DND-41 (cell line): ENCODE measurements around the gene YEATS4.

ENCODE experiments used
- ATAC-seq: fragments of 200-7000 bp; cut with Tn5 transposase; 3 replicates; pipeline ENCODE4 v1.9.1; 2021; ENCODE audit warnings: low read depth; ENCODE audit not compliant: insufficient read depth
- DNase-seq: peaks from one replicate; pipeline ENCODE4 v3.0.0-alpha.2; 2020
- H2AFZ ChIP-seq: 2 replicates; pipeline ENCODE4 v1.6.0; 2012; ENCODE audit warnings: low read depth, low read length
- H3K27ac ChIP-seq: 2 replicates; pipeline ENCODE4 v1.5.1; 2012; ENCODE audit warnings: low read length, inconsistent platforms
- H3K27me3 ChIP-seq: fragments of 200-600 bp; sonication (generic); 2 replicates; pipeline ENCODE4 v1.6.0; 2012; ENCODE audit warnings: low read length, mild to moderate bottlenecking, inconsistent platforms; ENCODE audit not compliant: insufficient read depth, poor library complexity
- H3K36me3 ChIP-seq: 2 replicates; pipeline ENCODE4 v1.5.1; 2012; ENCODE audit warnings: low read length, inconsistent platforms; ENCODE audit not compliant: insufficient read depth
- H3K4me1 ChIP-seq: 2 replicates; pipeline ENCODE4 v1.5.1; 2012; ENCODE audit warnings: mild to moderate bottlenecking, low read length; ENCODE audit not compliant: insufficient read depth
- H3K4me2 ChIP-seq: 2 replicates; pipeline ENCODE4 v1.6.0; 2012; ENCODE audit warnings: mild to moderate bottlenecking, moderate library complexity, low read length, inconsistent platforms; ENCODE audit not compliant: insufficient read depth
- H3K4me3 ChIP-seq, 2 experiments: fragments of 200-600 bp in 1 of 2; shearing (Covaris generic) in 1 of 2; 2 replicates each; pipeline ENCODE4 v1.5.1; 2012 to 2016; ENCODE audit warnings: inconsistent platforms in 2 of 2, low read length in 2 of 2, mild to moderate bottlenecking in 2 of 2, low read depth in 1 of 2, moderate library complexity in 1 of 2
- H3K79me2 ChIP-seq: 2 replicates; pipeline ENCODE4 v1.6.0; 2012; ENCODE audit warnings: low read length, inconsistent platforms; ENCODE audit not compliant: insufficient read depth
- H3K9ac ChIP-seq: 2 replicates; pipeline ENCODE4 v1.6.0; 2012; ENCODE audit warnings: low read depth, mild to moderate bottlenecking, inconsistent platforms, low read length, moderate library complexity
- H3K9me3 ChIP-seq: 2 replicates; pipeline ENCODE4 v1.5.1; 2012; ENCODE audit warnings: low read length, moderate library complexity, mild to moderate bottlenecking, inconsistent platforms; ENCODE audit not compliant: insufficient read depth, severe bottlenecking
- H4K20me1 ChIP-seq: 2 replicates; pipeline ENCODE4 v1.6.0; 2012; ENCODE audit warnings: low read length; ENCODE audit not compliant: insufficient read depth
- EZH2 ChIP-seq: IDR thresholded peaks from 3 replicates; pipeline ENCODE4 v1.6.1; 2012; ENCODE audit warnings: borderline replicate concordance, low read depth, mild to moderate bottlenecking, moderate library complexity, low read length, inconsistent platforms; ENCODE audit not compliant: severe bottlenecking
- TF ChIP-seq, protein P1 (sequence below): IDR thresholded peaks from 2 replicates; pipeline ENCODE4 v1.5.1; 2012; ENCODE audit warnings: borderline replicate concordance, low read length, moderate library complexity, mild to moderate bottlenecking; ENCODE audit not compliant: poor library complexity, severe bottlenecking; ENCODE audit errors: extremely low read depth

The YEATS4 gene

DNA sequence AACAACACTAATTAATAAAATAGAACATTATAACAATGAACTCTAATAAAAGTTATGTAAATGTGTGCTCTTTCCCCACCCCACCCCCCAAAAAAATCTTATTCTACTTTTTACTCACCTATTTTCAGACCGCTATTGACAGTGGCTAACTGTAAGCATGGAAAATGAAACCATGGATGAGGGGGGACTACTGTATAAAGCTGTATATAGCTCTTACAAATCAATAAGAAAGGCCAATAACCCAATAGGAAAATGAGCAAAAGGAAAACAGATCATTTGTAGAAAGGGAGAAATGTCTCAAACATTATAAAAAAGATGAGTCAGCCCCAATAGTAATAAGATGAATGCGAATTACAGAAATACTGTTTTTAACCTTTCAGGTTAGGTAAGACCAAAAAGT is 27.4 kb downstream of the YEATS4 start:
- ATAC-seq (no peak), DNase-seq (no peak)
- Histone ChIP-seq H3K4me2 (no peak overlapping the region), H3K27me3 (no peaks in the 10 kb centered on the region), H3K4me3 (no peak overlapping the region), H3K9ac (no peak overlapping the region), H3K36me3 (peaks cover 91% of the 10 kb centered on the region), H2AFZ (no peak overlapping the region), H4K20me1 (peaks cover 21% of the 10 kb centered on the region; the same call in 1 of the 2 replicates), H3K4me1 (no peaks in the 10 kb centered on the region), H3K79me2 (peaks cover 52% of the 10 kb centered on the region), H3K9me3 (no peaks in the 10 kb centered on the region), H3K27ac (no peak overlapping the region)
- TF ChIP-seq, protein P1, sequence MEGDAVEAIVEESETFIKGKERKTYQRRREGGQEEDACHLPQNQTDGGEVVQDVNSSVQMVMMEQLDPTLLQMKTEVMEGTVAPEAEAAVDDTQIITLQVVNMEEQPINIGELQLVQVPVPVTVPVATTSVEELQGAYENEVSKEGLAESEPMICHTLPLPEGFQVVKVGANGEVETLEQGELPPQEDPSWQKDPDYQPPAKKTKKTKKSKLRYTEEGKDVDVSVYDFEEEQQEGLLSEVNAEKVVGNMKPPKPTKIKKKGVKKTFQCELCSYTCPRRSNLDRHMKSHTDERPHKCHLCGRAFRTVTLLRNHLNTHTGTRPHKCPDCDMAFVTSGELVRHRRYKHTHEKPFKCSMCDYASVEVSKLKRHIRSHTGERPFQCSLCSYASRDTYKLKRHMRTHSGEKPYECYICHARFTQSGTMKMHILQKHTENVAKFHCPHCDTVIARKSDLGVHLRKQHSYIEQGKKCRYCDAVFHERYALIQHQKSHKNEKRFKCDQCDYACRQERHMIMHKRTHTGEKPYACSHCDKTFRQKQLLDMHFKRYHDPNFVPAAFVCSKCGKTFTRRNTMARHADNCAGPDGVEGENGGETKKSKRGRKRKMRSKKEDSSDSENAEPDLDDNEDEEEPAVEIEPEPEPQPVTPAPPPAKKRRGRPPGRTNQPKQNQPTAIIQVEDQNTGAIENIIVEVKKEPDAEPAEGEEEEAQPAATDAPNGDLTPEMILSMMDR, result no peak
- TF ChIP-seq EZH2, result no peak

DNA sequence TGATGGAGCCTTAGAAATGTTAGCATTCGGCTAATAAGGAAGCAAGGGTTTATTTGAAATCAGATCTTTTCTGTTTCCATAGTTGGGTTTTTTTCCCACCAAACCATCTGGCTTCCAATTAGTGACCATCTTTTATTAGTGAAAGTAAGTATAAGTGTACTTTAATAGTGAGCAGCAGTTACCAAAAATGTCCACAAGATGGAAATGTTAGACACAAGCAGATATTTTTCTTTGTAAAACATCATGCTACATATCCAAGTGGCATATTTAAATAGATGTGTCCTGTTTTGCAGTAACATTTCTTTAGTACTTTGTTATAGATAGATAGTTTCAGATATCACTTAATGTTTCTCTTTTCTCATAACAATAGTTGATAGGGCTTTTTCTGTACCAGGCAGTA is 28.8 kb downstream of the YEATS4 start:
- DNase-seq, result no peak
- Histone ChIP-seq H3K4me3 (no peak overlapping the region), H3K36me3 (peaks cover 89% of the 10 kb centered on the region)

DNA sequence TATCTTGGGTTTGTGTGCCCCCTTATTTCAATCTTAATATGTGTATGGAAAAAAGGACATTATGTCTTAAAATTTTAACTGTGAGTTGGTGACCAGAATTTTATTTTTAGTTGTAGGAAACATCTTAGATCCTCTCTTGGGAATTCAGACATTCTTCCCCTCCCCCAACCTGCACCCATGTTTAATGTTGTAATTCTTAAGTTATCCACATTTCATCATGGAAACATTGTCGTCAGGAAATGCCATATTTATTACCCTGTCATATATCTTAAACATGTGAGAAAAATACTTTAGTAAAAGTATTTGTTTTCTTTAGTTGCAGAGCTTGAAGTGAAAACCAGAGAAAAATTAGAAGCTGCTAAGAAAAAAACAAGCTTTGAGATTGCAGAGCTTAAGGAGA is 30.3 kb downstream of the YEATS4 start:
- DNase-seq (no peak), ATAC-seq (no peak)
- TF ChIP-seq EZH2, result no peak
- TF ChIP-seq, protein P1, result no peak

More for the DNA sequence above, 28.8 kb downstream of the YEATS4 start:
- H3K79me2 ChIP-seq, result peaks cover 40% of the 10 kb centered on the region
- peak; percentile 50; the same call in 1 of the 3 replicates for ATAC-seq
- no peaks in the 10 kb centered on the region for H3K9me3 ChIP-seq
- H3K4me2 ChIP-seq, result no peak overlapping the region
- no peak overlapping the region for H3K27ac ChIP-seq
- no peak overlapping the region for H3K9ac ChIP-seq
- H4K20me1 ChIP-seq, result peaks cover 12% of the 10 kb centered on the region; the same call in 1 of the 2 replicates
- no peak overlapping the region for H2AFZ ChIP-seq
- H3K4me1 ChIP-seq, result no peaks in the 10 kb centered on the region
- TF ChIP-seq, protein P1, result peak; percentile 55
- no peak for TF ChIP-seq EZH2
- H3K27me3 ChIP-seq, result no peaks in the 10 kb centered on the region

More for the DNA sequence above, 30.3 kb downstream of the YEATS4 start:
- no peak overlapping the region for H2AFZ ChIP-seq
- no peak overlapping the region for H3K4me2 ChIP-seq
- no peaks in the 10 kb centered on the region for H3K9me3 ChIP-seq
- H3K27ac ChIP-seq, result no peak overlapping the region
- peaks cover 87% of the 10 kb centered on the region for H3K36me3 ChIP-seq
- no peak overlapping the region for H3K9ac ChIP-seq
- H3K4me3 ChIP-seq, result no peak overlapping the region
- H4K20me1 ChIP-seq, result peaks cover 8% of the 10 kb centered on the region; the same call in 1 of the 2 replicates
- H3K4me1 ChIP-seq, result no peaks in the 10 kb centered on the region
- no peaks in the 10 kb centered on the region for H3K27me3 ChIP-seq
- peaks cover 30% of the 10 kb centered on the region for H3K79me2 ChIP-seq
